Measurements from ENCODE around the gene PRKCA.
"Not testable (repeated sequence)": the region's sequence is repeated elsewhere in the genome, so short reads cannot be mapped to it uniquely, and the experiment has no call there.

The PRKCA gene

GRCh38 chr17:66720567-66720966 lies 418.2 kb downstream of the PRKCA start:
- DNase-seq (ENCODE audit: low spot score), result no peak
- TF ChIP-seq, protein P1, sequence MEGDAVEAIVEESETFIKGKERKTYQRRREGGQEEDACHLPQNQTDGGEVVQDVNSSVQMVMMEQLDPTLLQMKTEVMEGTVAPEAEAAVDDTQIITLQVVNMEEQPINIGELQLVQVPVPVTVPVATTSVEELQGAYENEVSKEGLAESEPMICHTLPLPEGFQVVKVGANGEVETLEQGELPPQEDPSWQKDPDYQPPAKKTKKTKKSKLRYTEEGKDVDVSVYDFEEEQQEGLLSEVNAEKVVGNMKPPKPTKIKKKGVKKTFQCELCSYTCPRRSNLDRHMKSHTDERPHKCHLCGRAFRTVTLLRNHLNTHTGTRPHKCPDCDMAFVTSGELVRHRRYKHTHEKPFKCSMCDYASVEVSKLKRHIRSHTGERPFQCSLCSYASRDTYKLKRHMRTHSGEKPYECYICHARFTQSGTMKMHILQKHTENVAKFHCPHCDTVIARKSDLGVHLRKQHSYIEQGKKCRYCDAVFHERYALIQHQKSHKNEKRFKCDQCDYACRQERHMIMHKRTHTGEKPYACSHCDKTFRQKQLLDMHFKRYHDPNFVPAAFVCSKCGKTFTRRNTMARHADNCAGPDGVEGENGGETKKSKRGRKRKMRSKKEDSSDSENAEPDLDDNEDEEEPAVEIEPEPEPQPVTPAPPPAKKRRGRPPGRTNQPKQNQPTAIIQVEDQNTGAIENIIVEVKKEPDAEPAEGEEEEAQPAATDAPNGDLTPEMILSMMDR (IDR thresholded peaks at IDR 0.05; ENCODE audit: extremely low read depth, missing control alignments), result no peak

GRCh38 chr17:66722341-66722740 lies 419.9 kb downstream of the PRKCA start:
- TF ChIP-seq, protein P1 (IDR thresholded peaks at IDR 0.05; ENCODE audit: extremely low read depth, missing control alignments), result no peak

GRCh38 chr17:66724581-66725341 lies 422.3 kb downstream of the PRKCA start:
- no peak for DNase-seq (ENCODE audit: low spot score)
- TF ChIP-seq, protein P1 (IDR thresholded peaks at IDR 0.05; ENCODE audit: extremely low read depth, missing control alignments), result no peak

More at GRCh38 chr17:66722341-66722740, 419.9 kb downstream of the PRKCA start:
- DNase-seq (ENCODE audit: low spot score), result no peak

DNA sequence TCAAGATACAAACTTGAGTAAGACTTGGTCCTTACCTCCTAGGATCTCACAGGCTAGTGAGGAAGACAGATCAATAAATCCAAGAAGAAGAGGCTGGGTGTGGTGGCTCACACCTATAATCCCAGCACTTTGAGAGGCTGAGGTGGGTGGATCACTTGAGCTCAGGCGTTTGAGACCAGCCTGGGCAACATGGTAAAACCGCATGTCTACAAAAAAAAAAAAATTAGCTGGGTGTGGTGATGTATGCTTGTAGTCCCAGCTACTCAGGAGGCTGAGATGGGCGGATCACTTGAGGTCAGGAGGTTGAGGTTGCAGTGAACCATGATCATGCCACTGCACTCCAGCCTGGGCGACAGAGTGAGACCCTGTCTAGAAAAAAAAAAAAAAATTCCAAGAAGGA lies 423.0 kb downstream of the PRKCA start:
- DNase-seq (ENCODE audit: low spot score), result not testable (repeated sequence)

DNA sequence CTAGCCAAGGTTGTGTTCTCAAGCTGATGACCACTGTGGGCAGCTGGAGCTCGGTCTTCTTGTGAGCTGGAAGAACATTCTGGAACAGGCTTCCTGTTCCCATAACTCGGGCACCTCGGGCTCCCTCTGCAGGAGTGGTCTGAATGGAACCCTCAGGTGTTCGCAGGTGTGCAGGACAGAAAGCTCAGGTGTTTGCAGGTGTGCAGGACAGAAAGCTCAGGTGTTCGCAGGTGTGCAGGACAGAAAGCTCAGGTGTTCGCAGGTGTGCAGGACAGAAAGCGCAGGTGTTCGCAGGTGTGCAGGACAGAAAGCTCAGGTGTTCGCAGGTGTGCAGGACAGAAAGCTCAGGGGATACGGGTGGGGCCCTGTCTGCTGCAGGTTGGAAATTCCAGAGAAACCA lies 423.5 kb downstream of the PRKCA start:
- TF ChIP-seq, protein P1 (IDR thresholded peaks at IDR 0.05; ENCODE audit: extremely low read depth, missing control alignments), result no peak
- DNase-seq (ENCODE audit: low spot score), result no peak

DNA sequence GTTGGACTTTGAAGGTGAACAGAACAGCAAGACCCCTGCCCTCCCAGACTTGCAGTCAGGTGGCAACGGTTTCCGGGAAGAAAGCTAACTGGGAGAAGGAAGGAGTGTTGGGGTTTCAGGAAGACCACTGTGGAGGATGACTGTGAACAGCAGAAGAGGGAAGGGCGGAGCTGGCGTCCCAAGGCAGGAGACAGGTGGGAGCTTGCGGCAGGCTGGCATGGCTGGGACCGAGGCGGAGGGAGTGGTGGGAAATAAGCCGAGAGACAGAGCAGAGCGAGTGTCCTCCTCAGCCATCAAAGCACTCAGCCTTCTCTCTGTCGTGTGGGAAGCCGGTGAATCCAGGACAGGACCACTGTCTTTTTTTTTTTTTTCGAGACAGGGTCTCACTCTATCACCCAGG lies 424.0 kb downstream of the PRKCA start:
- TF ChIP-seq, protein P1 (IDR thresholded peaks at IDR 0.05; ENCODE audit: extremely low read depth, missing control alignments), result no peak
- DNase-seq (ENCODE audit: low spot score), result no peak

DNA sequence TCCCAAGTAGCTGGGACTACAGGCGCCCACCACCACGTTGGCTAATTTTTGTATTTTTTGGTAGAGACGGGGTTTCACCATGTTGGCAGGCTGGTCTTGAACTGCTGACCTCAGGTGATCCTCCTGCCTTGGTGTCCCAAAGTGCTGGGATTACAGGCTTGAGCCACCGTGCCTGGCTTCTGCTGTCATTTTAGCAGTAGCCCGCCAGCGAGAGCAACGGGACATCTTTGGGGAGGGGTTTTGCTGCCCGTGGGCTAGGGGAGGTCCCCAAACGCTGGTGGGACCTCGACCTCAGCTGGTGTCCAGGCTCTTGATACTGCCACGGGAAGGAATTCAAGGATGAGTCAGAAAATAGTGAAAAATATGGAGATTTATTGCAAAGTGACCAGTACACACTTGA lies 424.4 kb downstream of the PRKCA start:
- no peak for DNase-seq (ENCODE audit: low spot score)
- TF ChIP-seq, protein P1 (IDR thresholded peaks at IDR 0.05; ENCODE audit: extremely low read depth, missing control alignments), result no peak

All from GM20000 (cell line).